GM19043 (cell line): Measurements from ENCODE around the gene TRIP6.
"Not testable (repeated sequence)": the region's sequence is repeated elsewhere in the genome, so short reads cannot be mapped to it uniquely, and the experiment has no call there.

Source experiments
- ATAC-seq: cut with Tn5 transposase; IDR thresholded peaks from one replicate; pipeline ENCODE4 v1.9.1; 2021; ENCODE audit warnings: low read depth; ENCODE audit not compliant: unreplicated experiment

The TRIP6 gene

GRCh38 chr7:100837099-100837836 is 29.9 kb upstream of the TRIP6 start:
- ATAC-seq: peak; percentile 84

- no peak for ATAC-seq
Measured at GRCh38 chr7:100839361-100839760, 27.8 kb upstream of the TRIP6 start.

GRCh38 chr7:100840470-100841100 is 26.6 kb upstream of the TRIP6 start:
- ATAC-seq: no peak

- ATAC-seq: no peak
Measured at GRCh38 chr7:100847360-100847759, 19.8 kb upstream of the TRIP6 start.

- peak; percentile 87 for ATAC-seq
Measured at GRCh38 chr7:100852048-100852872, 14.9 kb upstream of the TRIP6 start, which contains the start of gene SLC12A9. Gene SLC12A9, plus strand, starts transcription at chr7:100852713. Its CDS starts 1,485 bp downstream, at chr7:100854198.

- no peak for ATAC-seq
Measured at GRCh38 chr7:100854146-100854895, 12.9 kb upstream of the TRIP6 start.

- not testable (repeated sequence) for ATAC-seq
Measured at GRCh38 chr7:100854899-100855298, 12.3 kb upstream of the TRIP6 start.

GRCh38 chr7:100855515-100855914 is 11.7 kb upstream of the TRIP6 start:
- ATAC-seq: no peak

GRCh38 chr7:100856871-100857282 is 10.3 kb upstream of the TRIP6 start:
- no peak for ATAC-seq

GRCh38 chr7:100859856-100860255 is 7.3 kb upstream of the TRIP6 start:
- ATAC-seq: no peak

- no peak for ATAC-seq
Measured at GRCh38 chr7:100860702-100861615, 6.2 kb upstream of the TRIP6 start.

GRCh38 chr7:100861616-100861985 is 5.6 kb upstream of the TRIP6 start:
- no peak for ATAC-seq

- no peak for ATAC-seq
Measured at GRCh38 chr7:100863406-100863950, 3.7 kb upstream of the TRIP6 start.

- no peak for ATAC-seq
Measured at GRCh38 chr7:100864263-100864845, 2.8 kb upstream of the TRIP6 start.

GRCh38 chr7:100865372-100865911 is 1.7 kb upstream of the TRIP6 start:
- ATAC-seq: no peak

- ATAC-seq: no peak
Measured at GRCh38 chr7:100865938-100866728, 1.1 kb upstream of the TRIP6 start.

- ATAC-seq: no peak
Measured at GRCh38 chr7:100866729-100867039, 503 bp upstream of the TRIP6 start.
